ENCODE measurements around the gene TIGD3. TPM values are rescaled to one million over a fixed set of nuclear protein-coding genes. Genes with fewer than 3 reads are reported as not detected.

Gene TIGD3
- total and polyA plus RNA-seq, 9 of the 15 experiments (the other 6 are each of a cell fraction or from before 2014, with no cell fraction given) = 0.06 to 1.3 (median 0.56) TPM

GRCh38 chr11:65362966-65363365, 8.4 kb downstream of the TIGD3 start:
- Histone ChIP-seq H3K9me1 (ENCODE audit: control insufficient read depth, insufficient read depth, low read length) (no peaks in the 10 kb centered on the region), H3K79me2 (ENCODE audit: control insufficient read depth, insufficient read depth, low read length) (peaks cover 6% of the 10 kb centered on the region; the same call in 2 of the 3 replicates), H4K20me1 (replicated peaks; ENCODE audit: control insufficient read depth, insufficient read depth, low read length) (no peaks in the 10 kb centered on the region), H3K27ac (ENCODE audit: extremely low read depth, low read depth, low read length) (no peak overlapping the region), H3K36me3 (ENCODE audit: control insufficient read depth, insufficient read depth, low read length) (no peaks in the 10 kb centered on the region), H3K9me3 (replicated peaks; ENCODE audit: control insufficient read depth, insufficient read depth, low read depth, low read length) (no peaks in the 10 kb centered on the region), H3K27me3 (ENCODE audit: control insufficient read depth in 2 of 2, insufficient read depth in 2 of 2, low read length in 2 of 2) (no peaks in the 10 kb centered on the region), H3K4me1 (replicated peaks in 1 of 2; ENCODE audit: control insufficient read depth in 2 of 2, insufficient read depth in 2 of 2, low read length in 2 of 2) (peaks cover 27 to 31% of the 10 kb centered on the region in 2 experiments; a peak in 4 of 5 replicates), H3K4me3 (no peak overlapping the region), H3K4me2 (ENCODE audit: insufficient read depth, low read length) (peak overlapping the region; percentile 21; the same call in 1 of the 2 replicates), H2AFZ (ENCODE audit: low read depth, low read length) (no peak overlapping the region), H3K9ac (ENCODE audit: insufficient read depth in 1 of 2, low read depth in 2 of 2, low read length in 2 of 2) (no peak overlapping the region)
- in situ Hi-C loops (cut with MboI) = no loop called here
- FAIRE-seq (no peak), DNase-seq (ENCODE audit: extremely low read depth in 1 of 4, low spot score in 3 of 4) (no peak), ATAC-seq (no peak)
- no TSS peak for BruUV-seq (replicated peaks)
- intact Hi-C loops (cut with micrococcal nuclease) = no loop called here
- CTCF ChIA-PET (ENCODE audit: low intra/inter-chr PET ratio) = no interaction called here
- WGBS (ENCODE audit: insufficient coverage, low coverage, missing lambda C conversion rate) = 76% methylated on average over 6 of the region's 6 CpGs
- POLR2A ChIA-PET = interaction anchor here (0.5 to 2.7 kb wide), 10 partner anchors 8 to 143 kb away, joined by 3 to 13 read pairs (median 3); partner anchors contain the start of genes MALAT1, NEAT1 and TIGD3
- TF ChIP-seq LCOR (CRISPR knock-in tag; IDR thresholded peaks at IDR 0.05) = 0 out of 2 replicates have a peak, but pooled peaks have one; percentile 22
- TF ChIP-seq ZNF398 (CRISPR knock-in tag; IDR thresholded peaks at IDR 0.05) = no peak
- TF ChIP-seq SMARCA4 (IDR thresholded peaks at IDR 0.05) = no peak
- 0 out of 2 replicates have a peak, but pooled peaks have one; percentile 5 for TF ChIP-seq HLTF (IDR thresholded peaks at IDR 0.05)
- TF ChIP-seq ZNF431 (CRISPR knock-in tag; IDR thresholded peaks at IDR 0.05) = no peak
- TF ChIP-seq ZNF347 (CRISPR knock-in tag; IDR thresholded peaks at IDR 0.05; ENCODE audit: low read depth) = no peak
- no peak for TF ChIP-seq CCAR2 (IDR thresholded peaks at IDR 0.05; ENCODE audit: low read depth, low read length)
- TF ChIP-seq, protein P1, sequence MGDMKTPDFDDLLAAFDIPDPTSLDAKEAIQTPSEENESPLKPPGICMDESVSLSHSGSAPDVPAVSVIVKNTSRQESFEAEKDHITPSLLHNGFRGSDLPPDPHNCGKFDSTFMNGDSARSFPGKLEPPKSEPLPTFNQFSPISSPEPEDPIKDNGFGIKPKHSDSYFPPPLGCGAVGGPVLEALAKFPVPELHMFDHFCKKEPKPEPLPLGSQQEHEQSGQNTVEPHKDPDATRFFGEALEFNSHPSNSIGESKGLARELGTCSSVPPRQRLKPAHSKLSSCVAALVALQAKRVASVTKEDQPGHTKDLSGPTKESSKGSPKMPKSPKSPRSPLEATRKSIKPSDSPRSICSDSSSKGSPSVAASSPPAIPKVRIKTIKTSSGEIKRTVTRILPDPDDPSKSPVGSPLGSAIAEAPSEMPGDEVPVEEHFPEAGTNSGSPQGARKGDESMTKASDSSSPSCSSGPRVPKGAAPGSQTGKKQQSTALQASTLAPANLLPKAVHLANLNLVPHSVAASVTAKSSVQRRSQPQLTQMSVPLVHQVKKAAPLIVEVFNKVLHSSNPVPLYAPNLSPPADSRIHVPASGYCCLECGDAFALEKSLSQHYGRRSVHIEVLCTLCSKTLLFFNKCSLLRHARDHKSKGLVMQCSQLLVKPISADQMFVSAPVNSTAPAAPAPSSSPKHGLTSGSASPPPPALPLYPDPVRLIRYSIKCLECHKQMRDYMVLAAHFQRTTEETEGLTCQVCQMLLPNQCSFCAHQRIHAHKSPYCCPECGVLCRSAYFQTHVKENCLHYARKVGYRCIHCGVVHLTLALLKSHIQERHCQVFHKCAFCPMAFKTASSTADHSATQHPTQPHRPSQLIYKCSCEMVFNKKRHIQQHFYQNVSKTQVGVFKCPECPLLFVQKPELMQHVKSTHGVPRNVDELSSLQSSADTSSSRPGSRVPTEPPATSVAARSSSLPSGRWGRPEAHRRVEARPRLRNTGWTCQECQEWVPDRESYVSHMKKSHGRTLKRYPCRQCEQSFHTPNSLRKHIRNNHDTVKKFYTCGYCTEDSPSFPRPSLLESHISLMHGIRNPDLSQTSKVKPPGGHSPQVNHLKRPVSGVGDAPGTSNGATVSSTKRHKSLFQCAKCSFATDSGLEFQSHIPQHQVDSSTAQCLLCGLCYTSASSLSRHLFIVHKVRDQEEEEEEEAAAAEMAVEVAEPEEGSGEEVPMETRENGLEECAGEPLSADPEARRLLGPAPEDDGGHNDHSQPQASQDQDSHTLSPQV (IDR thresholded peaks at IDR 0.05) = no peak
- TF ChIP-seq ZNF639 (CRISPR knock-in tag; conservative IDR thresholded peaks at IDR 0.05 in 1 of 2, IDR thresholded peaks at IDR 0.05 in 1 of 2) = no peak
- no peak for TF ChIP-seq RBM34 (IDR thresholded peaks at IDR 0.05; ENCODE audit: borderline replicate concordance, insufficient read depth, low read length)
- no peak for TF ChIP-seq XRCC4 (IDR thresholded peaks at IDR 0.05; ENCODE audit: extremely low read depth, insufficient read depth, insufficient read length)
- TF ChIP-seq ZNF384 (IDR thresholded peaks at IDR 0.05; ENCODE audit: low read depth, low read length) = no peak
- no peak for TF ChIP-seq ZNF232 (CRISPR knock-in tag; IDR thresholded peaks at IDR 0.05)
- TF ChIP-seq KAT8 (IDR thresholded peaks at IDR 0.05; ENCODE audit: low read depth) = no peak
- TF ChIP-seq SETDB1 (IDR thresholded peaks at IDR 0.05; ENCODE audit: low read length) = no peak
- TF ChIP-seq TCF3 (CRISPR knock-in tag; IDR thresholded peaks at IDR 0.05) = no peak
- TF ChIP-seq ZBTB7A (IDR thresholded peaks at IDR 0.05; ENCODE audit: borderline replicate concordance, control insufficient read depth, low read depth, low read length) = no peak
